ENCODE results near the gene FBXO38. TPM values are rescaled to one million over a fixed set of nuclear protein-coding genes. Genes with fewer than 3 reads are reported as not detected.

The FBXO38 gene
- total and polyA plus RNA-seq, 9 of the 15 experiments (the other 6 are each of a cell fraction or from before 2014, with no cell fraction given) = 7.4 to 39.4 (median 29.3) TPM

DNA sequence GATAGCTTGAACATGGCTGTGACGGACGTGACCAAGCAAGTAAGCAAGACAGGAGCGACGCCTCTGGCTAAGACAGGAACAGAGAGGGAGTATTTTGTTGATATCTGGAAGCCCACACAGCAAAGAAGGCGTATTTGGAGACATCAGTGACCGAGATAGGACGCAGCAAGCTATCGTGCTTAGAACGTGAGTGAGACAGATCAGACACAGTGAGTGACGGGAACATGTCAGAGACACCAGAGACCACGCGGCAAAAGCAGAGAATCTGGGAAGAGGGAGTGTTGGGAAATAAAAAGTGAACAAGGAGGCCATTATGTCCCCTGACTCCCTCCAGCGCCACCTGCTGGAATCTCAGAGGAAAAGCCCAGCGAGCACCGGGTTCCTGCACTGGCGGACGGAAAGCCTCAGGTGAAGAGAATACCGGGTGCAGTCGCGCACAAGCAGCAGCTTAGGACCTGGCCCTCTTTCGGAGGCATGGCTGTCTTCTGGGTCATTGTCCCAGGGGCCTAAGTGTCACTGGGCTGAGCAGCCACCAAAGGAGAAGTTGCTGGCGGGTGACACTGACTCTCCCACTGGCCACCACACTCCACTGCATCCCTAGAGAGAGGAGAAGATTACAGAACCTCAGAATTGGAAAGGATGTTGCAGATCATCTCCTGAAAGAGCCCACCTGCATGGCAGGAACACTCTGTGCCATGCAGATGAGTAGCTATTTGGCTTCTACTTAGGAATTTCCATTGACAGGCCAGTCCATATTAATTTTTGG lies 99.1 kb downstream of the FBXO38 start (continued):
- TF ChIP-seq, protein P1, sequence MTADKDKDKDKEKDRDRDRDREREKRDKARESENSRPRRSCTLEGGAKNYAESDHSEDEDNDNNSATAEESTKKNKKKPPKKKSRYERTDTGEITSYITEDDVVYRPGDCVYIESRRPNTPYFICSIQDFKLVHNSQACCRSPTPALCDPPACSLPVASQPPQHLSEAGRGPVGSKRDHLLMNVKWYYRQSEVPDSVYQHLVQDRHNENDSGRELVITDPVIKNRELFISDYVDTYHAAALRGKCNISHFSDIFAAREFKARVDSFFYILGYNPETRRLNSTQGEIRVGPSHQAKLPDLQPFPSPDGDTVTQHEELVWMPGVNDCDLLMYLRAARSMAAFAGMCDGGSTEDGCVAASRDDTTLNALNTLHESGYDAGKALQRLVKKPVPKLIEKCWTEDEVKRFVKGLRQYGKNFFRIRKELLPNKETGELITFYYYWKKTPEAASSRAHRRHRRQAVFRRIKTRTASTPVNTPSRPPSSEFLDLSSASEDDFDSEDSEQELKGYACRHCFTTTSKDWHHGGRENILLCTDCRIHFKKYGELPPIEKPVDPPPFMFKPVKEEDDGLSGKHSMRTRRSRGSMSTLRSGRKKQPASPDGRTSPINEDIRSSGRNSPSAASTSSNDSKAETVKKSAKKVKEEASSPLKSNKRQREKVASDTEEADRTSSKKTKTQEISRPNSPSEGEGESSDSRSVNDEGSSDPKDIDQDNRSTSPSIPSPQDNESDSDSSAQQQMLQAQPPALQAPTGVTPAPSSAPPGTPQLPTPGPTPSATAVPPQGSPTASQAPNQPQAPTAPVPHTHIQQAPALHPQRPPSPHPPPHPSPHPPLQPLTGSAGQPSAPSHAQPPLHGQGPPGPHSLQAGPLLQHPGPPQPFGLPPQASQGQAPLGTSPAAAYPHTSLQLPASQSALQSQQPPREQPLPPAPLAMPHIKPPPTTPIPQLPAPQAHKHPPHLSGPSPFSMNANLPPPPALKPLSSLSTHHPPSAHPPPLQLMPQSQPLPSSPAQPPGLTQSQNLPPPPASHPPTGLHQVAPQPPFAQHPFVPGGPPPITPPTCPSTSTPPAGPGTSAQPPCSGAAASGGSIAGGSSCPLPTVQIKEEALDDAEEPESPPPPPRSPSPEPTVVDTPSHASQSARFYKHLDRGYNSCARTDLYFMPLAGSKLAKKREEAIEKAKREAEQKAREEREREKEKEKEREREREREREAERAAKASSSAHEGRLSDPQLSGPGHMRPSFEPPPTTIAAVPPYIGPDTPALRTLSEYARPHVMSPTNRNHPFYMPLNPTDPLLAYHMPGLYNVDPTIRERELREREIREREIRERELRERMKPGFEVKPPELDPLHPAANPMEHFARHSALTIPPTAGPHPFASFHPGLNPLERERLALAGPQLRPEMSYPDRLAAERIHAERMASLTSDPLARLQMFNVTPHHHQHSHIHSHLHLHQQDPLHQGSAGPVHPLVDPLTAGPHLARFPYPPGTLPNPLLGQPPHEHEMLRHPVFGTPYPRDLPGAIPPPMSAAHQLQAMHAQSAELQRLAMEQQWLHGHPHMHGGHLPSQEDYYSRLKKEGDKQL (CRISPR knock-in tag; IDR thresholded peaks at IDR 0.05; ENCODE audit: borderline replicate concordance) = no peak
- TF ChIP-seq ZNF324 (CRISPR knock-in tag; IDR thresholded peaks at IDR 0.05) = no peak
- TF ChIP-seq ESRRA (IDR thresholded peaks at IDR 0.05; ENCODE audit: borderline replicate concordance, low read depth) = 0 out of 2 replicates have a peak, but pooled peaks have one; percentile 25
- TF ChIP-seq, protein P2, sequence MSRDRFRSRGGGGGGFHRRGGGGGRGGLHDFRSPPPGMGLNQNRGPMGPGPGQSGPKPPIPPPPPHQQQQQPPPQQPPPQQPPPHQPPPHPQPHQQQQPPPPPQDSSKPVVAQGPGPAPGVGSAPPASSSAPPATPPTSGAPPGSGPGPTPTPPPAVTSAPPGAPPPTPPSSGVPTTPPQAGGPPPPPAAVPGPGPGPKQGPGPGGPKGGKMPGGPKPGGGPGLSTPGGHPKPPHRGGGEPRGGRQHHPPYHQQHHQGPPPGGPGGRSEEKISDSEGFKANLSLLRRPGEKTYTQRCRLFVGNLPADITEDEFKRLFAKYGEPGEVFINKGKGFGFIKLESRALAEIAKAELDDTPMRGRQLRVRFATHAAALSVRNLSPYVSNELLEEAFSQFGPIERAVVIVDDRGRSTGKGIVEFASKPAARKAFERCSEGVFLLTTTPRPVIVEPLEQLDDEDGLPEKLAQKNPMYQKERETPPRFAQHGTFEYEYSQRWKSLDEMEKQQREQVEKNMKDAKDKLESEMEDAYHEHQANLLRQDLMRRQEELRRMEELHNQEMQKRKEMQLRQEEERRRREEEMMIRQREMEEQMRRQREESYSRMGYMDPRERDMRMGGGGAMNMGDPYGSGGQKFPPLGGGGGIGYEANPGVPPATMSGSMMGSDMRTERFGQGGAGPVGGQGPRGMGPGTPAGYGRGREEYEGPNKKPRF (IDR thresholded peaks at IDR 0.05; ENCODE audit: low read depth, low read length) = no peak
- TF ChIP-seq, protein P3, sequence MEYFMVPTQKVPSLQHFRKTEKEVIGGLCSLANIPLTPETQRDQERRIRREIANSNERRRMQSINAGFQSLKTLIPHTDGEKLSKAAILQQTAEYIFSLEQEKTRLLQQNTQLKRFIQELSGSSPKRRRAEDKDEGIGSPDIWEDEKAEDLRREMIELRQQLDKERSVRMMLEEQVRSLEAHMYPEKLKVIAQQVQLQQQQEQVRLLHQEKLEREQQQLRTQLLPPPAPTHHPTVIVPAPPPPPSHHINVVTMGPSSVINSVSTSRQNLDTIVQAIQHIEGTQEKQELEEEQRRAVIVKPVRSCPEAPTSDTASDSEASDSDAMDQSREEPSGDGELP (CRISPR knock-in tag; IDR thresholded peaks at IDR 0.05; ENCODE audit: borderline replicate concordance) = peak; percentile 18; the same call in 1 of the 2 replicates
- TF ChIP-seq ZBTB1 (CRISPR knock-in tag; IDR thresholded peaks at IDR 0.05; ENCODE audit: borderline replicate concordance, low read depth) = no peak
- no peak for TF ChIP-seq ZBTB8A (IDR thresholded peaks at IDR 0.05; ENCODE audit: partially characterized antibody)
- TF ChIP-seq MED1 (CRISPR knock-in tag; IDR thresholded peaks at IDR 0.05; ENCODE audit: borderline replicate concordance) = no peak
- no peak for TF ChIP-seq SP1 (CRISPR knock-in tag; IDR thresholded peaks at IDR 0.05)
- TF ChIP-seq NR2F6 (CRISPR knock-in tag; IDR thresholded peaks at IDR 0.05) = no peak
- TF ChIP-seq, protein P4, sequence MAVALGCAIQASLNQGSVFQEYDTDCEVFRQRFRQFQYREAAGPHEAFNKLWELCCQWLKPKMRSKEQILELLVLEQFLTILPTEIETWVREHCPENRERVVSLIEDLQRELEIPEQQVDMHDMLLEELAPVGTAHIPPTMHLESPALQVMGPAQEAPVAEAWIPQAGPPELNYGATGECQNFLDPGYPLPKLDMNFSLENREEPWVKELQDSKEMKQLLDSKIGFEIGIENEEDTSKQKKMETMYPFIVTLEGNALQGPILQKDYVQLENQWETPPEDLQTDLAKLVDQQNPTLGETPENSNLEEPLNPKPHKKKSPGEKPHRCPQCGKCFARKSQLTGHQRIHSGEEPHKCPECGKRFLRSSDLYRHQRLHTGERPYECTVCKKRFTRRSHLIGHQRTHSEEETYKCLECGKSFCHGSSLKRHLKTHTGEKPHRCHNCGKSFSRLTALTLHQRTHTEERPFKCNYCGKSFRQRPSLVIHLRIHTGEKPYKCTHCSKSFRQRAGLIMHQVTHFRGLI (CRISPR knock-in tag; IDR thresholded peaks at IDR 0.05) = no peak
- peak; percentile 46 for TF ChIP-seq SMC3 (conservative IDR thresholded peaks at IDR 0.05; ENCODE audit: insufficient read depth, low read depth, low read length)
- TF ChIP-seq L3MBTL2 (IDR thresholded peaks at IDR 0.05) = peak; percentile 46; the same call in 1 of the 2 replicates
- TF ChIP-seq FIP1L1 (IDR thresholded peaks at IDR 0.05; ENCODE audit: low read depth, low read length, poor library complexity, severe bottlenecking) = no peak

Measured in K562 (cell line).